Astrocyte (in vitro differentiated cells and primary cell): ENCODE results near the gene PTPRK.

Experiments
- EZH2 ChIP-seq: IDR thresholded peaks from 2 replicates; pipeline ENCODE4 v1.6.1; 2012; ENCODE audit warnings: mild to moderate bottlenecking, low read length, inconsistent platforms; ENCODE audit not compliant: insufficient read depth
- TF ChIP-seq, protein P1 (sequence below): IDR thresholded peaks from 2 replicates; pipeline ENCODE4 v1.5.1; 2011; ENCODE audit warnings: low read depth, mild to moderate bottlenecking, inconsistent platforms, low read length, moderate library complexity; ENCODE audit not compliant: insufficient read depth

DNA sequence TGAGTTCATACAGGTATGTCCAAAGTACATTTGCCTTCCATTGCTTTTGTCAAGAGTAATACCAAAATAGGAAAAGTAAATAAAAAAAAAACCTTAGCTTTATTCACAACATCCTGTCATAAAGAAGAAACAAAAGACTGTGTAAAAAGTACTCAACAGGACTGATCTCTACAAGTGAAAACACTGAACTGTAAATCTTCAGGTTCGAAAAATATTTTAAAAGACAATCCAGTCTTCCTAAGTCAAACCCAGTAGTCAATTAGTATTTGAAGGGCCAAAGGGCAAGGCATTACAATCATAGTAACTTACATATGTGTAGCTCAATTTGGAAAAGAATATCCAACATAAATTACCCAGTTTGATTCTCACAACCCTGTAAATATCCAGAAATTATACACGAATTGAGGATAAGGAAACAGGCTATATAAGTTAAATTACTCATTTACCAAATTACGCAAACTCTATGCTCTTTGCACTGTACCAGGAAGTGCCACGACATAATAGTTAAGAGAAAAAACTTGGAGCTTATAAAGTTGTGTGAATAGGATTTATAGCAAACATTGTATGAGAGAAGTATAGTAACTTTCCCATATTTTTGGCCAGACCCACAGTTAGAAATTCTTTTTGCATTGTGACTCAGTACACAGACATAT, 21.2 kb downstream of the PTPRK start:
- TF ChIP-seq, protein P1, sequence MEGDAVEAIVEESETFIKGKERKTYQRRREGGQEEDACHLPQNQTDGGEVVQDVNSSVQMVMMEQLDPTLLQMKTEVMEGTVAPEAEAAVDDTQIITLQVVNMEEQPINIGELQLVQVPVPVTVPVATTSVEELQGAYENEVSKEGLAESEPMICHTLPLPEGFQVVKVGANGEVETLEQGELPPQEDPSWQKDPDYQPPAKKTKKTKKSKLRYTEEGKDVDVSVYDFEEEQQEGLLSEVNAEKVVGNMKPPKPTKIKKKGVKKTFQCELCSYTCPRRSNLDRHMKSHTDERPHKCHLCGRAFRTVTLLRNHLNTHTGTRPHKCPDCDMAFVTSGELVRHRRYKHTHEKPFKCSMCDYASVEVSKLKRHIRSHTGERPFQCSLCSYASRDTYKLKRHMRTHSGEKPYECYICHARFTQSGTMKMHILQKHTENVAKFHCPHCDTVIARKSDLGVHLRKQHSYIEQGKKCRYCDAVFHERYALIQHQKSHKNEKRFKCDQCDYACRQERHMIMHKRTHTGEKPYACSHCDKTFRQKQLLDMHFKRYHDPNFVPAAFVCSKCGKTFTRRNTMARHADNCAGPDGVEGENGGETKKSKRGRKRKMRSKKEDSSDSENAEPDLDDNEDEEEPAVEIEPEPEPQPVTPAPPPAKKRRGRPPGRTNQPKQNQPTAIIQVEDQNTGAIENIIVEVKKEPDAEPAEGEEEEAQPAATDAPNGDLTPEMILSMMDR, result no peak
- no peak for TF ChIP-seq EZH2
